COR-L47 (cell line): ENCODE measurements around the gene PXDN.

Source experiments
- DNase-seq: peaks from one replicate; lab custom pipeline; 2025; lab: John Stamatoyannopoulos, UW

The PXDN gene

GRCh38 chr2:1584051-1584531, 160.2 kb downstream of the PXDN start:
- DNase-seq = no peak

- DNase-seq = no peak
Measured at GRCh38 chr2:1582891-1583341, 161.4 kb downstream of the PXDN start.

GRCh38 chr2:1581965-1582625, 162.2 kb downstream of the PXDN start:
- no peak for DNase-seq
